Activated T-cell treated with anti-CD3 and anti-CD28 coated beads, Interleukin-2, amount 50 U/mL, for 72 hours (primary cell): Measurements from ENCODE around the gene OIP5. TPM values are rescaled to one million over a fixed set of nuclear protein-coding genes. Genes with fewer than 3 reads are reported as not detected.
"Not testable (repeated sequence)": the region's sequence is repeated elsewhere in the genome, so short reads cannot be mapped to it uniquely, and the experiment has no call there.

Source experiments
- ATAC-seq, 2 donors: fragments of 150-1000 bp; cut with Tn5 transposase; replicated peaks in 1 of 2; 2 replicates each; pipeline ENCODE4 v1.10.0; 2021; ENCODE audit warnings: moderate library complexity in 2 of 2, mild to moderate bottlenecking in 1 of 2
- DNase-seq, 2 donors: peaks; one replicate each; pipeline ENCODE4 v3.0.0; 2021 to 2022; ENCODE audit warnings: mixed read lengths in 1 of 2
- H3K27ac Mint-ChIP-seq: one replicate; pipeline ENCODE4 v1.8.0; 2022; ENCODE audit warnings: mild to moderate bottlenecking, moderate library complexity, mixed read lengths
- H3K27me3 Mint-ChIP-seq: one replicate; pipeline ENCODE4 v1.8.0; 2022; ENCODE audit warnings: low read depth, mixed read lengths
- H3K36me3 Mint-ChIP-seq, 2 donors: one replicate each; pipeline ENCODE4 v1.8.0; 2022; ENCODE audit warnings: mixed read lengths in 2 of 2, mild to moderate bottlenecking in 1 of 2; ENCODE audit not compliant: insufficient read depth in 2 of 2
- H3K4me1 Mint-ChIP-seq: one replicate; pipeline ENCODE4 v1.8.0; 2022; ENCODE audit warnings: low read depth, mixed read lengths
- H3K4me3 Mint-ChIP-seq, 2 donors: one replicate each; pipeline ENCODE4 v1.8.0; 2022; ENCODE audit warnings: mild to moderate bottlenecking in 2 of 2, mixed read lengths in 2 of 2, moderate library complexity in 2 of 2
- H3K9me3 Mint-ChIP-seq, 2 donors: one replicate each; pipeline ENCODE4 v1.8.0; 2022; ENCODE audit warnings: mixed read lengths in 2 of 2
- total RNA-seq, 2 donors: library from RNA; stranded (reverse); gene quantifications; one replicate each; pipeline ENCODE4 v1.2.3, GENCODE V29; 2022

The OIP5 gene
- total RNA-seq, 2 donors from 2014 or later: 15.3 TPM

DNA sequence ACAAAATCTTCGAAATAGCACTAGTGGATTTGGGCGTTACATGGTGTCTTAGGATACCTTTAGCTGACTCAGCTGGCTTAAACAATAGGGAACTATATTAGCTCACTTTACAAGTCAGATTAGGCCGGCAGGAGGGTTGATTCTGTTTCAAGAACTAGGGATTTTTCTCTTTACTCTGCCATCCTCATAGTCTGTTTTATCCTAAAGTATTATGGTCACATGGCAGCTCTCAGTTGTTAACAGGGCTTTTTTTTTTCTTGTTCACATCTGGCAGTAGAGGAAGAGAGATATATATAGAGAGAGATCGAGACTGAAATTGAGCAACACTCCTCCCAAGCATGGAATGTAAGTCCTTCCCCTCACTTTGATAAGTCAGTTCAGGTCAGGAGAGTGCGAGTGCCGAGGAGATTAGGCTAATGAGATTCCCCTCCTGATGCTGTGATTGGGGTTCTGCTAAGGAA lies 68.5 kb downstream of the OIP5 start:
- Mint-ChIP-seq H3K36me3 (peaks cover 0 to 2% of the 10 kb centered on the region in 2 donors), H3K27ac (no peak overlapping the region), H3K4me1 (no peaks in the 10 kb centered on the region), H3K9me3 (no peaks in the 10 kb centered on the region), H3K27me3 (no peaks in the 10 kb centered on the region), H3K4me3 (no peak overlapping the region)
- DNase-seq: no peak
- ATAC-seq: no peak

DNA sequence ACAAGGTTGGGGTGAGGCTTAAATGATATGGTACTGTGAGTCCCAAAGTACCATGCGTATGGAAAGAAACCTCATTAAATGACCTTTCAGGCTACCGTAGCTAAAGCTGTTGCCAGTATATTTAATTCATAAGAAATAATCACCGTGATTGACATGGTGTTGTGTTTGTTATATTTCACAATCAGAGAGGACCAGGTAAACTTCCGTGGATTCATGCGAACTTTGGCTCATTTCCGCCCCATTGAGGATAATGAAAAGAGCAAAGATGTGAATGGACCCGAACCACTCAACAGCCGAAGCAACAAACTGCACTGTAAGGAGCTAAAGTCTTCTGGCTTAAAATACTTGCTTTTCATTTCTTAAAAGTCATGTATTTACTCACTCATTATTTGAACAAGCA lies 69.8 kb downstream of the OIP5 start:
- no peak for ATAC-seq
- Mint-ChIP-seq H3K9me3 (no peaks in the 10 kb centered on the region), H3K4me1 (no peaks in the 10 kb centered on the region), H3K4me3 (no peak overlapping the region), H3K27me3 (no peaks in the 10 kb centered on the region), H3K27ac (no peak overlapping the region), H3K36me3 (peaks cover 0 to 2% of the 10 kb centered on the region in 2 donors)
- no peak for DNase-seq

DNA sequence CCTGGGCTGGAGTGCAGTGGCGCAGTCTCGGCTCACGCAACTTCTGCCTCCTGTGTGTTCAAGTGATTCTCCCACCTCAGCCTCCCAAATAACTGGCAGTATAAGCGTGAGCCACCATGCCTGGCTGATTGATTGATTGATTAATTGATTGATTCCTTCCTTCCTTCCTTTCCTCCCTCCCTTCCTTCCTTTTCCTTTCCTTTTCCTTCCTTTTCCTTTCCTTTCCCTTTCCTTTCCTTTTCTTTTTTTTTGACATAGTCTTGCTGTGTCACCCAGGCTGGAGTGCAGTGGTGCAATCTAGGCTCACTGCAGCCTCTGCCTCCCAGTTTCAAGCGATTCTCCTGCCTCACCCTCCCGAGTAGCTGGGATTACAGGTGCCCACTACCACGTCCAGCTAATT lies 71.5 kb downstream of the OIP5 start:
- not testable (repeated sequence) for DNase-seq, H3K9me3 Mint-ChIP-seq, H3K4me1 Mint-ChIP-seq, H3K27me3 Mint-ChIP-seq, H3K36me3 Mint-ChIP-seq, H3K27ac Mint-ChIP-seq, ATAC-seq, H3K4me3 Mint-ChIP-seq

DNA sequence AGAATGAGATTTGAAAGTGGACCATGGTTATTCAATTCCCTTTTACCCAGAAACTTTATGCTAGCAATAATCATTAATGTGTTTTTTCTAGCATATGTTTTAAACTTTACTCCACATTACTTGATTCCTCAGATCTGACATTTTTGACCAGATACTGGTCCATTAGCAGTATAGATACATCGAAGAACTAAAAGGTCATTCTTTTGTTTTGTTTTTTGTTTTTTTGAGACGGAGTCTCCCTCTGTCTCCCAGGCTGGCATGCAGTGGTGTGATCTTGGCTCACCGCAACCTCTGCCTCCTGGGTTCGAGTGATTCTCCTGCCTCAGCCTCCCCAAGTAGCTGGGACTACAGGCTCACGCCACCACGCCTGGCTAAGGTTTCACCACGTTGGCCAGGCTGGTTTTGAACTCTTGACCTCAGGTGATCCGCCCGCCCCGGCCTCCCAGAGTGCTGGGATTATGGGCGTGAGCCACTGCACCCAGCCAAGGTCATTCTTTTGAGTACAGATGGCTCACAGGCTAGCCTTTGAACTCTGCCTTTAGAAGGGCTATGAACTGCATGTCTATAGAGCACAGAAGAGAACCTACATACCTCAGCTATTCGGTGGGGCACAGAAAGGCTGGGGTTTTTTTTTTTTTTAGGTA lies 72.7 kb downstream of the OIP5 start:
- Mint-ChIP-seq H3K9me3 (no peaks in the 10 kb centered on the region), H3K4me3 (no peak overlapping the region), H3K27ac (no peak overlapping the region), H3K4me1 (no peaks in the 10 kb centered on the region), H3K36me3 (no peaks in the 10 kb centered on the region), H3K27me3 (no peaks in the 10 kb centered on the region)
- ATAC-seq (no peak), DNase-seq (no peak)

Other genes starting within 250 kb of the OIP5 start
- 10 to 100 TPM; 24.7 to 27.9 TPM for gene INO80, start 216.3 kb downstream of the OIP5 start, total RNA-seq
- not detected for gene EXD1, start 101.8 kb downstream of the OIP5 start, total RNA-seq
- gene CHP1, start 101.3 kb downstream of the OIP5 start, total RNA-seq: 10 to 100 TPM; 45.0 to 46.7 TPM
- gene NUSAP1, start 290 bp upstream of the OIP5 start, total RNA-seq: 100 to 1,000 TPM; 179 to 184 TPM
- 10 to 100 TPM; 14.3 to 19.9 TPM for gene NDUFAF1, start 69.9 kb upstream of the OIP5 start, total RNA-seq
- gene RTF1, start 84.5 kb upstream of the OIP5 start, total RNA-seq: 10 to 100 TPM; 33.5 to 35.9 TPM
- gene ITPKA, start 161.3 kb upstream of the OIP5 start, total RNA-seq: 10 to 100 TPM; 12.9 to 14.9 TPM
- 1 to 10 TPM in 1 of 2 donors, under 1 TPM in 1; 0.72 to 1.7 TPM for gene LTK, start 181.2 kb upstream of the OIP5 start, total RNA-seq
- gene RPAP1, start 211.7 kb upstream of the OIP5 start, total RNA-seq: 10 to 100 TPM; 43.5 to 48.5 TPM
- 1 to 10 TPM; 2.2 to 3.0 TPM for gene TYRO3, start 226.6 kb upstream of the OIP5 start, total RNA-seq